ENCODE measurements around the gene PSG4.
"Not testable (repeated sequence)": the region's sequence is repeated elsewhere in the genome, so short reads cannot be mapped to it uniquely, and the experiment has no call there.

DNA sequence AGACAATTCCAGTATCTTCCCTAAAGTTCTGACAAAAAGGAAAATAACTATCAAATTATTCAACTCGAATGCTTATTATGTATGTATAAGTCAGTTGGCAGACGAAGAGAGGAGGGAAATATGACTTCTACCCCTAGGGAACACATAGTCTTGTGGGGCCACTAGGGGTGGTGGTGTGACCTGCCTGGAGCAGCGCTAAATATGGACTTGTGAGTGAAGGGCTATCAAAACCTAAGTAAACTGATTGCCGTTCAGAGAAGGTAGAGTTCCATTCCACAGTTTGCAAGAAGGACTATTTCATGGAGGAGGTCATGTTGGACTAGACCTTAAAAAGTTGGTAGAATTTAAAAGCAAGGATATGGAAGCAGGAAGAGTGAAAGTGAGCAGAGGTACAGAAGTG is 32.8 kb upstream of the PSG4 start:
- not testable (repeated sequence) for TF ChIP-seq SIRT6 (IDR thresholded peaks at IDR 0.05; ENCODE audit: low read length); EZH2 (IDR thresholded peaks at IDR 0.05; ENCODE audit: low read depth, low read length, severe bottlenecking); POLR2AphosphoS5 (IDR thresholded peaks at IDR 0.05; ENCODE audit: low read depth, low read length); SUZ12 (IDR thresholded peaks at IDR 0.05; ENCODE audit: low read length); HDAC2 (IDR thresholded peaks at IDR 0.05; ENCODE audit: borderline replicate concordance in 1 of 2, low read depth in 2 of 2, low read length in 2 of 2)
- TF ChIP-seq, protein P1, sequence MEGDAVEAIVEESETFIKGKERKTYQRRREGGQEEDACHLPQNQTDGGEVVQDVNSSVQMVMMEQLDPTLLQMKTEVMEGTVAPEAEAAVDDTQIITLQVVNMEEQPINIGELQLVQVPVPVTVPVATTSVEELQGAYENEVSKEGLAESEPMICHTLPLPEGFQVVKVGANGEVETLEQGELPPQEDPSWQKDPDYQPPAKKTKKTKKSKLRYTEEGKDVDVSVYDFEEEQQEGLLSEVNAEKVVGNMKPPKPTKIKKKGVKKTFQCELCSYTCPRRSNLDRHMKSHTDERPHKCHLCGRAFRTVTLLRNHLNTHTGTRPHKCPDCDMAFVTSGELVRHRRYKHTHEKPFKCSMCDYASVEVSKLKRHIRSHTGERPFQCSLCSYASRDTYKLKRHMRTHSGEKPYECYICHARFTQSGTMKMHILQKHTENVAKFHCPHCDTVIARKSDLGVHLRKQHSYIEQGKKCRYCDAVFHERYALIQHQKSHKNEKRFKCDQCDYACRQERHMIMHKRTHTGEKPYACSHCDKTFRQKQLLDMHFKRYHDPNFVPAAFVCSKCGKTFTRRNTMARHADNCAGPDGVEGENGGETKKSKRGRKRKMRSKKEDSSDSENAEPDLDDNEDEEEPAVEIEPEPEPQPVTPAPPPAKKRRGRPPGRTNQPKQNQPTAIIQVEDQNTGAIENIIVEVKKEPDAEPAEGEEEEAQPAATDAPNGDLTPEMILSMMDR (IDR thresholded peaks at IDR 0.05; ENCODE audit: control extremely low read depth in 1 of 3, insufficient read depth in 1 of 3, low read depth in 1 of 3, low read length in 3 of 3): not testable (repeated sequence)
